Anterior cingulate cortex (tissue), 58 donors: Measurements from ENCODE around the gene RMI2.

Experiments
- DNase-seq, 58 donors: peaks; one replicate each; lab custom pipeline; 2025; lab: John Stamatoyannopoulos, UW

RMI2 gene

GRCh38 chr16:11379420-11379819 is 34.2 kb downstream of the RMI2 start:
- no peak for DNase-seq

DNA sequence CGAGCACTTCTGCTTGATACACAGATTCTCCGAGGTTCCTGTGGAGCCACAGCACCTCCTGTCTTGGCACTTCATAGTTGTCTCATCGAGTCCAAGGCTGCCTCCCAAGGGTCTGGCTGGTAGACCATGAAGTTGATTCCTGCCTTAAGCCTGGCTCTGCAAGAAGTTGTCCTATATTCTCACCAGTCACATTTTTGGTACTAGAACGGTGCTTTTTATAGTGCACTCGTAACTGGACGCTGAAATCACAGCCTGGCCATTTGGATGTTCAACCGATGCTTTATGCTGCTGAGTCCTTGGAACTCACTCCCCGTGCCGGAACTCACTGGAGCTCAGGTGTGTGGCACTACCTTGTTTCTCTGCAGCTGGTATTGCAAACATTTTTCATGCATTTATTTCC is 35.6 kb downstream of the RMI2 start:
- DNase-seq = no peak

- DNase-seq = no peak
Observed at GRCh38 chr16:11383481-11384183, 38.4 kb downstream of the RMI2 start.

DNA sequence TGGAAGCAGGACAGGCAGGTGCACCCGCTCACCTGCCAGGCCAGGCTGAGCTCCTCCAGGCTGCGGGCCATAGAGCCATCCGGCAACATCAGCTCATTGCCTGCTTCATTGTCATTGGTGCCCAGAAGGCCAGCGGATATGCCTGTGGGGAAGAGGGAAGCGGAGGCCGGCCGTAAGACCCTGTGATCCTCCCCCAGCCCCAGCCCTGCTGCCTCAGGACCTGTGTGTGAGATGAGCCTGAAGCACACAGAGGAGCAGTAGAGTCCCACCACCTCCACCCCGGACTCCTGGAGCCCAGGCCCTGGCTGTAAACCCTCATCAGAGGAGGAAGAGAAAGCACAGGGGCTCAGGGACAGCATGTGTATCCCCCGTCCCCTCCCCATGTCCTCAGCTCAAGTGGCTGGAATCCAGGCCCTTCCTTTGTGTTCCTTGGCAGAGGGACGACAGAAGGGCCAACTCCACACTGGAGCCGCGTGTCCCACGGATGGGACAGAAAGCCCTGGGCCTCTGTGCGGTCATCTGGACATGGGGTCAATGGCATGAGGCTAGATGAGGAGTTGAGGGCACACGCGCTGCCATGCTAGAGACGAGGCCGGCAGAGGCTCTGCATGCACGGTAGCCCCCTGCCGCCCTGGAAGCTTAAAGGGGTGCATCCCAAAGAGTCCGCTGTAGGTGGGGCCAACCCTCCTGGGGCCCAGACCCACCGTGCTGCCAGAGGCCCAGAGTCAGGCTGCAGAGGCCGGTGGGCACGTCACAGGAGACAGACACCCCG is 39.1 kb downstream of the RMI2 start:
- DNase-seq = no peak

GRCh38 chr16:11384956-11385586 is 39.8 kb downstream of the RMI2 start:
- DNase-seq = no peak

DNA sequence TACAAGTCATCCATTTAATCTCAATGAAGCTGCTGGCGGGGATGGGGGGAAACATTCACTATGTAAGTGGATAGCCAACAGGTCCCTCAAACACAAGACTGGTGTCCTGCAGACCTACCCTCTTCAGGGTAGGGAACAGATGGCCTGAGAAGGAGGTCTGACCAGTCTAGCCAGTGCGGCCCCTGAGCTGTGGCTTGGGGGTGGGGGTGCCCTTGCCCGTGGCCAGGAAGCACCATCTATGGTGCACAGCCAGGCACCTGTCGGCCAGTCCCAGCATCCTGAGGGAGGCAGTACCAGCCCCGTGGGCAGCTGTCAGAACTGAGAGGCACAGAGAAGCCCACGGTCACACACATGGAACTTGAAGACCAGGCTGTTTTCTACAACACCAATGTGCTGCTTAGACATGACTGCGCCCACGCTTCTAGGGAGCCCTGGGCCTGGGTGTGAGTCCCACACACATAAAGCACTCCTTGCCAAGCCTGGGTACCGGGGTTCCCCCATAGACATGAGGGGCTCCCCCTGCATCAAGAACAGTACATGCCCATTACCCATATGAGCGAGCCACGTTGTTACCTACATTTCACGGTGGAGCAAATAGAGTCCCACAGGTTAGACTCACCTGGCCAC is 40.9 kb downstream of the RMI2 start:
- DNase-seq = no peak

GRCh38 chr16:11386791-11387546 is 41.7 kb downstream of the RMI2 start:
- DNase-seq = peak in 1 of 58 donors; percentile 6

DNA sequence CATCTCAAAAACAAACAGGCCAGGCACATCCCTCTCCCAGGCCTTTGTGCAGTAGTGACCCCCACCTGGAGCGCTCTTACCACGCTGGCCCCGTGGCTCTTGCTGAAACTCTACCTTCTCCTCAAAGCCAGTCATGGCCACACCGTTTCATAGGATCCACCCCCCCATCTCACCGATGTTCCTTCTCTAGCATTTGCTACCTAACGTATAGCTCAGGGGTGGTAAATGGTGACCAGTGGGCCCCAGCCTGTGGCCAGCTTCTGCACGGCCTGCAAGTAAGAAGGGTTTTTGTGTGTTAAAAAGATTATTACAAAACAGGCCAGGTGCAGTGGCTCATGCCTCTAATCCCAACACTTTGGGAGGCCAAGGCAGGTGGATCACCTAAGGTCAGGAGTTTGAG is 43.8 kb downstream of the RMI2 start:
- DNase-seq = no peak

GRCh38 chr16:11389631-11390565 is 44.6 kb downstream of the RMI2 start:
- no peak for DNase-seq

DNA sequence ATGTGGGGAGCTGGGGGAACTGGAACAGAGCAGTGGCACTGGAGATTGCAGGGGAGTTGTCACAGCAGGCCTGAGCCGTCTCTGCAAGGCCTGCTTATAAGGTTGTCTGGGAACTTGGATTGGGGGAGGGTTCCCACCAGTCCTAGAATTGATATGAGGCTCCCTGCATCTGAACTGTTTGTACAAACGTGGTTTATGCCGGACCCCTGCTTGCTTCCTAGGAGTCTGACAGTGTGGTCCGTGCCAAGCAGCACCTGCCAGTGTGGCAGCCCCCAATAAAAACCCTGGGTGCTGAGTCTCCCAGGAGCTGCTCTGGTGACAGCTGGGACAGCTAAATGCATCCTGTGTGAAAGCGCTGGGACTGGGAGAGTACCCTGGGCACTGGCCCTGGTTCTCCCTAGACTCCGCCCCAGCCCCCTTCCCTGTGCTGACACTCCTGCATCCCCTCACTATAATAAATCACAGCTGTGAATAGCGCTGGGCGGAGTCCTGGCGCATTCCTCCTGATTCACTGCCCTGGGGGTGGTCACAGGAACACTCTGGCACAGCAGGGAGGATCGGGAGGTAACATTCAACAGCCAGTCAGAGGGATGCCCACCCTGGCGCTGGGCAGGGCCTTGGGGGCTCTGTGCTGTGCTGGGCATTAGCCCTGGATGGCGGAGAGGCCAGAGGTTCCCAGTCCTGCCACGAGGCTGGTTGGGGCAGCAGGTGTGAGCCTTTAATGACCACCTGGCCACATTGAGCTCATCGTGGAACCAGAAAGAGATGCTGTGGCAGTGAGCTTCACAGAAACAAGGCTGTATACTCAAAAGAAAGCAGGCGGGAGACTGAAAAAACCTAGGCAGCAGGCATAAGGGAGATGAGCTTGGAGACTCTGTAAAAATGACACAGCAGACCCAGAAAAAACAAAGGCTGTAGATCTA is 45.6 kb downstream of the RMI2 start:
- no peak for DNase-seq

- DNase-seq = no peak
Observed at GRCh38 chr16:11391576-11391975, 46.3 kb downstream of the RMI2 start.

- DNase-seq = no peak
Observed at GRCh38 chr16:11392041-11392581, 46.9 kb downstream of the RMI2 start.

GRCh38 chr16:11393366-11393765 is 48.1 kb downstream of the RMI2 start:
- no peak for DNase-seq

GRCh38 chr16:11393861-11394592 is 48.8 kb downstream of the RMI2 start:
- no peak for DNase-seq

GRCh38 chr16:11394593-11394960 is 49.3 kb downstream of the RMI2 start:
- DNase-seq = no peak

- DNase-seq = no peak
Observed at GRCh38 chr16:11395008-11395948, 50.0 kb downstream of the RMI2 start.
